Activated CD4-positive, CD25-positive, alpha-beta regulatory T cell treated with anti-CD3 and anti-CD28 coated beads, Interleukin-2, amount 50 U/mL, for 16 hours (primary cell): Measurements from ENCODE around the gene ARMC5.

ENCODE experiments used
- DNase-seq: peaks from one replicate; pipeline ENCODE4 v3.0.0-alpha.2; 2020; ENCODE audit warnings: low read depth, low spot score

Gene ARMC5

GRCh38 chr16:31461201-31461920 is 2.1 kb downstream of the ARMC5 start:
- no peak for DNase-seq

GRCh38 chr16:31461921-31462804 is 2.9 kb downstream of the ARMC5 start:
- DNase-seq, result no peak

GRCh38 chr16:31464348-31464769 is 5.1 kb downstream of the ARMC5 start:
- no peak for DNase-seq

GRCh38 chr16:31464781-31465260 is 5.5 kb downstream of the ARMC5 start:
- DNase-seq, result no peak

- no peak for DNase-seq
These were observed 6.6 kb downstream of the ARMC5 start for GRCh38 chr16:31465788-31466370.

- DNase-seq, result no peak
These were observed 7.1 kb downstream of the ARMC5 start for GRCh38 chr16:31466381-31466841.

- DNase-seq, result no peak
These were observed 8.0 kb downstream of the ARMC5 start for GRCh38 chr16:31467151-31467773.

- DNase-seq, result no peak
These were observed 8.6 kb downstream of the ARMC5 start for GRCh38 chr16:31467858-31468257.

- no peak for DNase-seq
These were observed 11.3 kb downstream of the ARMC5 start for GRCh38 chr16:31470615-31471014.

- no peak for DNase-seq
These were observed 12.1 kb downstream of the ARMC5 start for GRCh38 chr16:31471241-31471874.

GRCh38 chr16:31471875-31472708 is 12.8 kb downstream of the ARMC5 start, which contains the start of gene TGFB1I1:
TGFB1I1 (plus strand) TSS chr16:31472152; CDS start chr16:31472189, 37 bp downstream.
- no peak for DNase-seq

- no peak for DNase-seq
These were observed 13.5 kb downstream of the ARMC5 start for GRCh38 chr16:31472709-31473203.

GRCh38 chr16:31473264-31473984 is 14.1 kb downstream of the ARMC5 start:
- DNase-seq, result no peak

- DNase-seq, result no peak
These were observed 14.9 kb downstream of the ARMC5 start for GRCh38 chr16:31474173-31474714.

- no peak for DNase-seq
These were observed 15.8 kb downstream of the ARMC5 start for GRCh38 chr16:31474773-31475738.

- DNase-seq, result no peak
These were observed 16.6 kb downstream of the ARMC5 start for GRCh38 chr16:31475946-31476302.

- DNase-seq, result peak; percentile 63
These were observed 17.3 kb downstream of the ARMC5 start for GRCh38 chr16:31476303-31477219.
